ENCODE results near the gene SEMA4B. TPM values are rescaled to one million over a fixed set of nuclear protein-coding genes. Genes with fewer than 3 reads are reported as not detected.
"Not testable (repeated sequence)": the region's sequence is repeated elsewhere in the genome, so short reads cannot be mapped to it uniquely, and the experiment has no call there.

SEMA4B gene
- total RNA-seq, 1 donor from 2014 or later, result 85.1 TPM

DNA sequence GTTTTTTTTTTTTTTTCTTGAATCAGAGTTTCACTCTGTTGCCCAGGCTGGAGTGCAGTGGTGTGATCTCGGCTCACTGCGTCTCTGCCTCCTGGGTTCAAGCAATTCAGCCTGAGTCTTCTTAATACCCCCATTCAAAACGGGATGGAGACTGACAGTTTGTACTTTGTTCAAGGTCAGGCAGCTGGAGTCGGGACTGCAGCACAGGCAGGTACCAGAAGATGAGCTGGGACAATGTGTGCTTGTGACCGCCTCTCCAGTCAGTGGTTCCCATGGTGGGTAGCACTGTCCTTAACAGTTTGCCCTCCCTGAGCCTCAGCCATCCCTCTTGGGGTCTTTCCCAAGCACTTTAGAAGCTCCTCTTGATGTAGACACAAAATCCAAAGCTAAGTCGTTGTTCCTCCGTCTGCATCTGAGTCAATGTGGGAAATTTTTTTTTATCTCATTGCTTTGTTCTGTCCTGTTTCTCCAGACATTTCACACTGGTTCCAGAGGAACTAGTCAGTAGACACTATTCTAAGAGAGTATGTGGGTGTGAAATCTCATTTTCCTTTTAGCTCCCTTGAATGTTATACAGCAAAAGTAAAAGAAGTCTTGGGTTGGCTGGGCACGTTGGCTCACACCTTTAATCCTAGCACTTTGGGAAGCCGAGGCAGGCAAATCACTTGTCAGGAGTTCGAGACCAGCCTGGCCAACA, 43.0 kb downstream of the SEMA4B start:
- H3K36me3 Mint-ChIP-seq (ENCODE audit: low read depth), result peaks cover 10% of the 10 kb centered on the region
- intact Hi-C loops (cut with micrococcal nuclease), result no loop called here
- ChIA-PET POLR2A (interaction anchor here (0.6 to 0.7 kb wide), 2 partner anchors 361 to 600 kb away, joined by 3 to 4 read pairs; no protein-coding TSS in a partner anchor), CTCF (no interaction called here)
- H3K4me3 Mint-ChIP-seq, result no peak overlapping the region
- ATAC-seq (ENCODE audit: low read depth) (no peak), DNase-seq (no peak)
- no peak overlapping the region for H3K27ac Mint-ChIP-seq
- TF ChIP-seq, protein P1, sequence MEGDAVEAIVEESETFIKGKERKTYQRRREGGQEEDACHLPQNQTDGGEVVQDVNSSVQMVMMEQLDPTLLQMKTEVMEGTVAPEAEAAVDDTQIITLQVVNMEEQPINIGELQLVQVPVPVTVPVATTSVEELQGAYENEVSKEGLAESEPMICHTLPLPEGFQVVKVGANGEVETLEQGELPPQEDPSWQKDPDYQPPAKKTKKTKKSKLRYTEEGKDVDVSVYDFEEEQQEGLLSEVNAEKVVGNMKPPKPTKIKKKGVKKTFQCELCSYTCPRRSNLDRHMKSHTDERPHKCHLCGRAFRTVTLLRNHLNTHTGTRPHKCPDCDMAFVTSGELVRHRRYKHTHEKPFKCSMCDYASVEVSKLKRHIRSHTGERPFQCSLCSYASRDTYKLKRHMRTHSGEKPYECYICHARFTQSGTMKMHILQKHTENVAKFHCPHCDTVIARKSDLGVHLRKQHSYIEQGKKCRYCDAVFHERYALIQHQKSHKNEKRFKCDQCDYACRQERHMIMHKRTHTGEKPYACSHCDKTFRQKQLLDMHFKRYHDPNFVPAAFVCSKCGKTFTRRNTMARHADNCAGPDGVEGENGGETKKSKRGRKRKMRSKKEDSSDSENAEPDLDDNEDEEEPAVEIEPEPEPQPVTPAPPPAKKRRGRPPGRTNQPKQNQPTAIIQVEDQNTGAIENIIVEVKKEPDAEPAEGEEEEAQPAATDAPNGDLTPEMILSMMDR (IDR thresholded peaks at IDR 0.05), result no peak
- no peaks in the 10 kb centered on the region for H3K9me3 Mint-ChIP-seq
- H3K4me1 Mint-ChIP-seq, result peaks cover 8% of the 10 kb centered on the region
- no peaks in the 10 kb centered on the region for H3K27me3 Mint-ChIP-seq

- Mint-ChIP-seq H3K4me3 (peak overlapping the region; percentile 76), H3K9me3 (no peaks in the 10 kb centered on the region), H3K27me3 (no peaks in the 10 kb centered on the region), H3K36me3 (ENCODE audit: low read depth) (no peaks in the 10 kb centered on the region), H3K27ac (peak overlapping the region; percentile 4), H3K4me1 (peaks cover 14% of the 10 kb centered on the region)
- TF ChIP-seq, protein P1 (IDR thresholded peaks at IDR 0.05), result no peak
- ATAC-seq (ENCODE audit: low read depth) (no peak), DNase-seq (no peak)
- ChIA-PET POLR2A (interaction anchor here (0.5 to 1.8 kb wide), 6 partner anchors 15 to 1045 kb away, joined by 3 to 13 read pairs (median 10); partner anchors contain the start of genes CIB1, GDPGP1, NGRN and SEMA4B), CTCF (interaction anchor here (0.7 to 1.0 kb wide), 2 partner anchors 17 to 72 kb away, joined by 3 read pairs; partner anchors contain the start of gene NGRN)
- intact Hi-C loops (cut with micrococcal nuclease), result no loop called here
Observed at GRCh38 chr15:90248789-90249202, 47.7 kb downstream of the SEMA4B start.

GRCh38 chr15:90249203-90249863, 48.2 kb downstream of the SEMA4B start, which contains the start of gene TTLL13:
TTLL13 (plus strand) TSS chr15:90249556; CDS start chr15:90250631, 1,075 bp downstream.
- POLR2A ChIA-PET, result interaction anchor here (0.5 to 1.8 kb wide), 6 partner anchors 15 to 231 kb away, joined by 3 to 13 read pairs (median 8); partner anchors contain the start of genes CIB1, GDPGP1, NGRN and SEMA4B
- peak within 1 kb of the TSS; percentile 76 for H3K4me3 Mint-ChIP-seq
- H3K36me3 Mint-ChIP-seq (ENCODE audit: low read depth), result no peaks in the 10 kb centered on the region
- intact Hi-C loops (cut with micrococcal nuclease), result no loop called here
- peaks cover 14% of the 10 kb centered on the region for H3K4me1 Mint-ChIP-seq
- DNase-seq (peak; percentile 60), ATAC-seq (ENCODE audit: low read depth) (peak; percentile 79)
- CTCF ChIA-PET, result interaction anchor here (0.7 to 1.6 kb wide), 3 partner anchors 8 to 71 kb away, joined by 3 read pairs; partner anchors contain the start of gene NGRN
- H3K9me3 Mint-ChIP-seq, result no peaks in the 10 kb centered on the region
- no peaks in the 10 kb centered on the region for H3K27me3 Mint-ChIP-seq
- TF ChIP-seq, protein P1 (IDR thresholded peaks at IDR 0.05), result no peak
- peak within 1 kb of the TSS; percentile 4 for H3K27ac Mint-ChIP-seq

- H3K27me3 Mint-ChIP-seq, result no peaks in the 10 kb centered on the region
- CTCF ChIA-PET, result no interaction called here
- ATAC-seq (ENCODE audit: low read depth) (no peak), DNase-seq (no peak)
- H3K36me3 Mint-ChIP-seq (ENCODE audit: low read depth), result no peaks in the 10 kb centered on the region
- H3K27ac Mint-ChIP-seq, result no peak overlapping the region
- POLR2A ChIA-PET, result no interaction called here
- H3K4me3 Mint-ChIP-seq, result no peak overlapping the region
- TF ChIP-seq, protein P1 (IDR thresholded peaks at IDR 0.05), result no peak
- intact Hi-C loops (cut with micrococcal nuclease), result no loop called here
- no peaks in the 10 kb centered on the region for H3K4me1 Mint-ChIP-seq
- no peaks in the 10 kb centered on the region for H3K9me3 Mint-ChIP-seq
Observed at GRCh38 chr15:90257776-90258175, 56.6 kb downstream of the SEMA4B start.

DNA sequence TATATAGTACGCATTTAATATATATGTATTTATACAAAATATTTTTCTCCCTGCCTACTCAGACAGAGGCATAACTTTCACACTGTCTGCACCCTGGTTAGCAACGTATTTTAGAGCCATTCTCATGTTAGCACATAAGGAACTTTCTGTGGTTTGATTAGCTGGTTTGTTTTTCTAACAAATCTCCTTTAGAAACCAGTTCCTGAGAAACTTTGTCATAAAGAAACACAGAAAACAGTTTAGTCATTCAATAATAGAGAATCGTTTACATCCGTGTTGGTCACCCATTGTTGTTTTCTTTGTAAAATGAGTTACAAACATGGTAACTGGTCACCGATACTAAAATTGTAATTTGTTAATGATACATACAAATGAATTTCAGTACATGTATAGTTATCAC, 58.4 kb downstream of the SEMA4B start:
- Mint-ChIP-seq H3K27me3 (no peaks in the 10 kb centered on the region), H3K4me3 (no peak overlapping the region), H3K4me1 (peaks cover 8% of the 10 kb centered on the region), H3K9me3 (no peaks in the 10 kb centered on the region), H3K36me3 (ENCODE audit: low read depth) (no peaks in the 10 kb centered on the region), H3K27ac (no peak overlapping the region)
- ATAC-seq (ENCODE audit: low read depth) (no peak), DNase-seq (no peak)
- TF ChIP-seq, protein P1 (IDR thresholded peaks at IDR 0.05), result no peak
- CTCF ChIA-PET, result no interaction called here
- intact Hi-C loops (cut with micrococcal nuclease), result no loop called here
- POLR2A ChIA-PET, result interaction anchor here (0.8 kb wide), 1 partner anchor 22 kb away, joined by 4 read pairs; no protein-coding TSS in a partner anchor

GRCh38 chr15:90260731-90261130, 59.6 kb downstream of the SEMA4B start:
- POLR2A ChIA-PET, result interaction anchor here (0.7 kb wide), 1 partner anchor 230 kb away, joined by 6 read pairs; no protein-coding TSS in a partner anchor
- ATAC-seq (ENCODE audit: low read depth); H3K36me3 Mint-ChIP-seq (ENCODE audit: low read depth); DNase-seq; intact Hi-C loops (cut with micrococcal nuclease); H3K9me3 Mint-ChIP-seq; CTCF ChIA-PET; H3K27me3 Mint-ChIP-seq; H3K4me3 Mint-ChIP-seq; H3K27ac Mint-ChIP-seq: not testable (repeated sequence)
- peaks cover 14% of the 10 kb centered on the region for H3K4me1 Mint-ChIP-seq

Data from activated B cell treated with CpG ODN at 0.5 μM for 24 hours (primary cell).